GM04504 (cell line): ENCODE measurements around the gene TEDC1.

ENCODE experiments used
- DNase-seq: peaks from one replicate; pipeline ENCODE4 v3.0.0-alpha.2; 2012; ENCODE audit warnings: low read depth

TEDC1 gene

GRCh38 chr14:105484997-105485393 lies 6.1 kb upstream of the TEDC1 start:
- no peak for DNase-seq

- no peak for DNase-seq
These were observed 5.3 kb upstream of the TEDC1 start for GRCh38 chr14:105485739-105486162.

- DNase-seq, result no peak
These were observed 4.7 kb upstream of the TEDC1 start, which contains the start of gene CRIP1 for GRCh38 chr14:105486163-105486973. CRIP1 (plus strand) TSS chr14:105486886; CDS start chr14:105487260, 374 bp downstream.

- no peak for DNase-seq
These were observed 4.0 kb upstream of the TEDC1 start for GRCh38 chr14:105486974-105487448.

- no peak for DNase-seq
These were observed 3.5 kb upstream of the TEDC1 start for GRCh38 chr14:105487449-105487985.

GRCh38 chr14:105487986-105488777 lies 2.9 kb upstream of the TEDC1 start:
- DNase-seq, result no peak

GRCh38 chr14:105488781-105489541 lies 2.1 kb upstream of the TEDC1 start:
- DNase-seq, result no peak

GRCh38 chr14:105489542-105490266 lies 1.3 kb upstream of the TEDC1 start:
- peak; percentile 62 for DNase-seq

- no peak for DNase-seq
These were observed 827 bp upstream of the TEDC1 start for GRCh38 chr14:105490267-105490571.

- DNase-seq, result no peak
These were observed 424 bp downstream of the TEDC1 start for GRCh38 chr14:105491366-105491973.

GRCh38 chr14:105492031-105492970 lies 1.3 kb downstream of the TEDC1 start:
- DNase-seq, result no peak

GRCh38 chr14:105492971-105493871 lies 2.2 kb downstream of the TEDC1 start:
- no peak for DNase-seq

GRCh38 chr14:105493921-105494605 lies 3.0 kb downstream of the TEDC1 start:
- no peak for DNase-seq

- DNase-seq, result no peak
These were observed 3.5 kb downstream of the TEDC1 start for GRCh38 chr14:105494606-105494929.

GRCh38 chr14:105495101-105495989 lies 4.3 kb downstream of the TEDC1 start:
- no peak for DNase-seq

GRCh38 chr14:105495990-105496830 lies 5.2 kb downstream of the TEDC1 start:
- DNase-seq, result no peak
